GM18517 (cell line): ENCODE results near the gene GALNTL6.
"Not testable (repeated sequence)": the region's sequence is repeated elsewhere in the genome, so short reads cannot be mapped to it uniquely, and the experiment has no call there.

ENCODE experiments used
- ATAC-seq: cut with Tn5 transposase; IDR thresholded peaks from one replicate; pipeline ENCODE4 v1.9.1; 2021; ENCODE audit warnings: mild to moderate bottlenecking, moderate library complexity; ENCODE audit not compliant: unreplicated experiment

Gene GALNTL6

DNA sequence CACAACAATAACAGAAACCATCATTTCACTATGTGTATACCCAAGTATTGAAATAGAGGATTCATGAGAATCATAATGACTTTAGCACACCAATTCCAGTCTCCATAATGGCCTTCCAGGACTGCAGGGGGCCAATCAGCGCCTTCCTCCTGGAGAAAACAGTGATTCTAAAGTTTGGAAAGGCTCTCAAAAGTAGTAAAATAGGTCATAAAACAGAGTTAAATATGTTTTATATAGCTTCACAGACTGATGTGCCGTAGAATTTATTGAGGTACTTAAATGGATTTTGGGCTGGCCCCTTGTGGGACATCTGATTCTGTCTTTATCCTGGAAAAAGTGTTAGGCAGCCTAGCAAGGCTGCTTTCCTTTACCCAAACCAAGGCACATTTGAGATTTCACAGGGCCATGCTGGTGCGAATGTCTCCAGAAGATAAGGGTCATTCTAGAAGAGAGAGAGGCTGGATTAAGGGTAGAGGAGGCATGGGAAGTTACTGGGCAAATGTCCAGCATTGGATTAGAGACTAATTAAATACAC, 543.9 kb downstream of the GALNTL6 start:
- ATAC-seq, result no peak

DNA sequence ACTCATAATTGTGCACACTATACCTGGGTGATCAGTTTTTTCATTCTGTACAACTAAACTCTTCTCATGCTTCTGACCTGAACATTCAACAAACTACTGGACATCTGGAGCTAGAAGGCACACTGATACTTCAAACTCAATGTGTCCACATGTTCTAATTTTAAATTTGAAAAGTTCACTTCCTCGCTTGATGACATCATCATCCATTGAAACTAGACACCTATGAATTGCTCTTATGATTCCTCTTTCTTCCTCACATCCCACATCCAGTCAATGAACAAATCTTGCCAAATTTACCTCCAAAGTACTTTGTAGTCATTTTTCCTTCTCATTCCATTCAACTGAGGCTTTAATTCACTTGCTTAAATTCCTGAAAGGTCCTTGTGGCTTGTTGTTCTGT, 549.4 kb downstream of the GALNTL6 start:
- no peak for ATAC-seq

DNA sequence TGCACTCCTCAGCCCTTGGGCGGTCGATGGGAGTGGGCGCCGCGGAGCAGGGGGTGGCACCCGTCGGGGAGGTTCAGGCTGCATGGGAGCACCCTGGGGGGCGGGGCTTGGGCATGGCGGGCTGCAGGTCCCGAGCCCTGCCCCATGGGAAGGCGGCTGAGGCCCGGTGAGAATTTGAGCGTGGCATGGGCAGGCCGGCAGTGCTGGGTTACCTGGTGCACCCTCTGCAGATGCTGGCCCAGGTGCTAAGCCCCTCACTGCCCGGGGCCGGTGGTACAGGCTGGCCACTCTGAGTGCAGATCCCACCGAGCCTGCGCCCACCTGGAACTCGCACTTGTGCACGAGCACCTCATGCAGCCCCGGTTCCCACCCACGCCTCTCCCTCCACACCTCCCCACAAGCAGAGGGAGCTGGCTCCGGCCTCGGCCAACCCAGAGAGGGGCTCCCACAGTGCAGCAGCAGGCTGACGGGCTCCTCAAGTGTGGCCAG, 556.3 kb downstream of the GALNTL6 start:
- no peak for ATAC-seq

DNA sequence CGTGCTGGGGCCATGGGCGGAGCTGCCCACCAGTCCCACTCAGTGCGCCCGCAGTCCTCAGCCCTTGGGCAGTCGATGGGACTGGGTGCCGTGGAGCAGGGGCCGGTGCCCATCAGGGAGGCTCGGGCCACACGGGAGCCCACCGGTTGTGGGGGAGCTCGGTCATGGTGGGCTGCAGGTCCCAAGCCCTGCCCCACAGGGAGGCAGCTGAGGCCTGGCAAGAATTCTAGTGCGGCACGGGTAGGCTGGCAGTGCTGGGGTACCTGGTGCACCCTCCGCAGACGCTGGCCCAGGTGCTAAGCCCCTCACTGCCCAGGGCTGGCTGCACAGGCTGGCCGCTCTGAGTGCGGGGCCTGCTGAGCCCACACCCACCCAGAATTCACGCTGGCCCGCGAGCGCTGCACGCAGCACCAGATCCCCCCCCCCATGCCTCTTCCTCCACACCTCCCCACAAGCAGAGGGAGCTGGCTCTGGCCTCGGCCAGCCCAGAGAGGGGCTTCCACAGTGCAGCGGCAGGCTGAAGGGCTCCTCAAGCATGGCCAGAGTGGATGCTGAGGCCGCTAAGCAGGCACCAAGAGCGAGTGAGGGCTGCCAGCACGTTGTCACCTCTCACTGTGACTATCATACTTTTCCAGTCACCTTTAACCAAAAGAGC, 564.4 kb downstream of the GALNTL6 start:
- no peak for ATAC-seq

DNA sequence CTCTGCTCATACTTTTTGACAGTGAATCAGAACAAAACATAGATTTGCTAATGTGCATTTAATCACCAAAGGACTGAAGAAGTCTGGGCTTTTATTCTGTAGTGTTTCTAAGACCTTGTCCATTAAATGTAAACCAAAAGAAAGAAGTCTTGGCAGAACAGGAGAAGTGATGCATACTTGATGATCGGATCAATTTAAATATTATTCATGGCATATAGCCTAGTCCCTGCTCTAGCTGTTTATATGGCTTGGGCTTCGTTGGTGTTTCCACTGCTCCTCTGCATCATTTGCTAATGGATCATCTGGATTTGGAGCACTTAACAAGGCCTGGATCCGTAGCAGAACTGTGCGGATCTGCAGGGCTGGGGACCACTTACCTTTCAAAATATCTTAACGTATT, 566.6 kb downstream of the GALNTL6 start:
- no peak for ATAC-seq

DNA sequence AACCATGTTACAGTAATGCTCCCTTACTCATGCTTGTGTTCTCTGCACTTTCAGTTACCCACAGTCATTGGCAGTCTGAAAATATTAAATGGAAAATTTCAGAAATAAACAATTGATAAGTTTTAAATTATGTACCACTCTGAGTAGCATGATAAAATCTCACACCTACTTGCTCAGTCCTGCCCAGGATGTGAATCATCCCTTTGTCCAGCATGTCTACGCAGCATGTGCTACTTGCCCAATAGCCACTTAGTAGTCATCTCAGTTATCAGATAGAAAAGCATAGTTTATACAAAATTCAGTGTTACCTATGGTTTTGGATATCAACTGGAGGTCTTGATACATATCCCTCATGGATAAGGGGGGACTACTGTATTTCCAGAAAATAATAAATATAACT, 577.1 kb downstream of the GALNTL6 start:
- no peak for ATAC-seq

DNA sequence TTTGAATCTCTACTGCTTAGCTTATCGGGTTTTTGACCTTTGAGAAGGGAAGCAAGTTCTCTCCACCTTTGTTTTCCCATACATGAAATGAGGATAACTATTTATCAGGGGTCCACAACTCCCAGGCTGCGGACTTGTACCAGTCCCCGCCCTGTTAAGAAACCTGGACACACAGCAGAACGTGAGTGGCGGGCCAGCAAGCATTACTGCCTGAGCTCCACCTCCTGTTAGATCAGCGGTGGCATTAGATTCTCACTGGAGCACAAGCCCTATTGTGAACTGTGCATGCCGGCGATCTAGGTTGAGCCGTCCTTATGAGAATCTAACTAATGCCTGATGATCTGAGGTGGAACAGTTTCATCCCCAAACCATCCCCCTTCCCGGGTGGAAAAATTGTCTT, 579.5 kb downstream of the GALNTL6 start:
- no peak for ATAC-seq

DNA sequence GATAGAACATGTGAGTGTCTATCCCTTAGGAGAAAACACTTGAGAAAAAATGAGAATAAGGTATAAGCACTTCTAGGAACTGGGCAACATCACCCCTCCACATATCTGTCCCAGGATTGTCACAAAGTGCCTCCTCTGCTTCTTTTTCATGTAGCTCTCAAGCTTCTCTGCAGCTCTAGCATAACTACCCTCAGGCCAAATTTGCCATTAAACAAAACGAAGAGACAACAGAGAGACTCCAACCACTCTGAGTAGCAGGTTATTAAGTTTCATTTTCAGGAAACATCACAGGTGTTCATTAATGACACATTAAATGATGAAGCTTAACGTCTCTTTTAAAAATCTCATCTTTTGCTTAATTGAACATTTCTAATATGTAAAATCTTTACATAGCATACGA, 580.0 kb downstream of the GALNTL6 start:
- no peak for ATAC-seq

DNA sequence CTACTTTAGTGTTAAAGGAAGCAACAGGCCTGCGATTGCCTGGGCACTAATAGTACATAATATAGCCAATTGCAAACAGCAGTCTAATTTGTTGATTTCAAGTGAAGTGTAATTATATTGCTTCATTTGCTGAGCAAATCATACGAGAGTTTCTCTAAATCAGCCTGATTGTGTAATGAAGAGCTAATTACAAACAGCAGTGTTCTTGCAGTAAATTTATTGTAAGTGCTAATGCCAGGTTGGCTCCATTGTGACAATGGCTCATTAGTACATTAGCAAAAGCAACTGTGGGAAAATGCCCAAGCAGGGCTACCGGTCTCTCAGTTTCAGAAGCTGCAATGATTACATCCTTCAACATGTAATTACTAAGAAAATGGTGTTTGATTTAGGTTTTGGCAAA, 591.5 kb downstream of the GALNTL6 start:
- ATAC-seq, result no peak

DNA sequence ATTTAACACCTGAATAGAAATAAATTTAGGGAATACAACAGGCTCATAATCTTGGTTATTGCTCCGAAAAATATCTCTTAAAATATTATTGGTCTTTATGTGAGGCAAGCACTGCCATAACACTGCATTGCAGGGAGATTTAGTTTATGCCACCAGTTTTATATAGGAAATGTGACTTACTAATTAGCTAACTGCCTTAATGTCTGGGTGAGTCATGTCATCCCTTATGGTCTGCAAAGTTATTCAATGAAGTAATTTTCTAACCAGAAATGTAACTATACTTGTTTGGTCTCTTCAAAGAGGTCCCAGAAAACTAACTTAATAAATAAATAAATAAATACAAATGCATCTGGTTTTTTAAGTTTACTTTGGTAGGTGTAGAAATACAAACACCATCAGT, 597.2 kb downstream of the GALNTL6 start:
- no peak for ATAC-seq

DNA sequence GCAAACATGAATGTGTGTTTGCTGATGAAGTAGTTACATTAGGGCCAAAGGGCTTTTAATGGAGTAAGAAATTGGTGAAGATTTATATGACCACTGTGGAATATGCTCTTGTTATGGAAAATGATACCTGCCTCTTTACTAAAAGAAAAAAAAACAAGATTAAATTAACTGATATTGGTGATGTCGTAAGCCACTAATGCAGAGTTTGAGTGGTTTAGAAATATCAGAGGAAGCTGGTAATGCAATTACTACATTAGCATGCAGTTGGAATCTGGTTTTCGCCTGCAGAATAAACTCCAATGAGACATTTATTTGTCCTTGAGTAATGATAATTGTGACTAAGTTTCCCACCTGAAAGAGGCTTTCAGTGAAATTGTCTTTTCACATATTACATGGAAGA, 597.9 kb downstream of the GALNTL6 start:
- no peak for ATAC-seq

DNA sequence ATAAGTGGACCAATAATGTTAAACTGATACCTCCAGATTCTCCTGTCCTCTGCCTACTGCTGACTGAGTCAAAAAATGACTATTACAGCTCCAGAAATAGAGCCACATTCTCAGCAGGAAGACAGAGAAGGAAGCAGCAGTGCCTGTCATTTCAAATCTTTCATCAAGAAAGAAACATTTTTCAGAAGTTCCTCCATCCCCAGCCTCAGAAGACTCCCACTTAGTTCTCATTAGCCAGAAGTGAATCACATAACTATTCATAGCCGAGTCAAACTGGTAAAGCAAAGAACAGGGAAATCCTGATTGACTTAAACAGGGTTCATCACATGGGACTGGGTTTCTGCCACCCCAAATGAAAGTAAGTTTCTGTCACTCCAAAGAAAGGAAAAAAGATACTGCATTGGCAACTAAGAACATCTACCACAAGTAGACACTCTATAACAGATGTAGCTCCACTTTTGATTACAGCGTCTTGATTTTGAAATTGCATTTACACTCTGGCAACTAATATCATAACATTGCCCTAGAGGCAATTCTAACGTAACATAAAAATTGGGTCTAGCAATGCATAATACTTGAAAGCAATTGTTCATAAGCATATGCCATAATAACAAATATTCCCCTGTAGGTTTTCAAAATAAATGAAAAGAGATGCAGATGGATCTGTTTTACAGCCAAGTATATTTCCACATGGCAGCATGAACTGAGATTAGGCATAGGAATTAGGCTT, 599.8 kb downstream of the GALNTL6 start:
- ATAC-seq, result no peak

DNA sequence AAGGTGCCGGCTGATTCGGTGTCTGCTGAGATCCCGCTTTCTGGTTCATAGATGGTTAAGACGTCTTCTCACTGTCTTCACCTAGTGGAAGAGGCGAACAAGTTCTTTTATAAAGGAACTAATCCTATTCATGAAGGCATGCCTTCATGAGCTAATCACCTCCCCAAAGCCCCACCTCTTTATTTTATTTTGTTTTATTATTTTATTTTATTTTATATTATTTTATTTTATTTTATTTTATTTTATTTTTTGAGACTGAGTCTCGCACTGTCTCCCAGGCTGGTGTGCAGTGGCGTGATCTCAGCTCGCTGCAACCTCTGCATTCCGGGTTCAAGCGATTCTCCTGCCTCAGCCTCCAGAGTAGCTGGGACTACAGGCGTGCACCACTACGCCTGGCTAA, 615.8 kb downstream of the GALNTL6 start:
- not testable (repeated sequence) for ATAC-seq

DNA sequence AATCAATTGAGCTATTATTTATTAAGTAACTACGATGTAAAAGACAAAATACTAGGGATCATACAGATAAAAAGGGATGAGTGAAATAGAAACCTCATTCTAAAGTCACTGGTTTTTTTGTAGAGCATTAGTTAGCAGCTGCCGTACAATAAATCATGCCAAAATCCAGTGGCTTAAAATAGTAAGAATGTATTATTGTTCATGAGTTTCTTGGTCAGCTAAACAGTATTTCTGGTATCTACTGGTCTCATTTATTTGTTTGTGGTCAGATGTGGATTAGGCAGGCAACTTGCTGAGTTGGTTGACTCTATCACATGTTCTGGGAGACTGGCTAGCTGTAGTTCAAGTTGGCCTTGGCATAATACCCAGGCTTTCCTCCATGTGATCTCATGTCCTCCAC, 667.3 kb downstream of the GALNTL6 start:
- no peak for ATAC-seq

DNA sequence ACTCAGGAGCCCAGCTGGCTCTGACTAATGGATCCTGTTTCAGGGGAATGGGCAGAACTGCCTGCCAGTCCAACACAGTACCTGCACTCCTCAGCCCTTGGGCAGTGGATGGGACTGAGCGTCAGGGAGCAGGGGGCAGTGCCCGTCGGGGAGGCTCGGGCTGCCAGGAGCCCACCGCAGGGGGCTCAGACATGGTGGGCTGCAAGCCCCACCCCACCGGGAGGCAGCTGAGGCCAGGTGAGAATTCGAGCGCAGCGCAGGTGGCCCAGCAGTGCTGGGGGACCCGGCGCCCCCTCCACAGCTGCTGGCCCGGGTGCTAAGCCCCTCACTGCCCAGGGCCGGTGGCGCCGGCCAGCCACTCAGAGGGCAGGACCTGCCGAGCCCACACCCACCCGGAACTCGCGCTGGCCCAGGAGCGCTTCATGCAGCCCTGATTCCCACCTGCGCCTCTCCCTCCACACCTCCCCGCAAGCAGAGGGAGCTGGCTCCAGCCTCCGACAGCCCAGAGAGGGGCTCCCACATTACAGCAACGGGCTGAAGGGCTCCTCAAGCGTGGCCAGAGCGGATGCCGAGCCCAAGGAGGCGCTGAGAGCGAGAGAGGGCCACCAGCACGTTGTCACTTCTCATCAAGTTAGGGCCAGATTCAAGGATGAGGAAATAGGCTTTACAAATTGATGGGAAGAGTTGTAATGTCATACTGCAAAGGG, 668.8 kb downstream of the GALNTL6 start:
- no peak for ATAC-seq

DNA sequence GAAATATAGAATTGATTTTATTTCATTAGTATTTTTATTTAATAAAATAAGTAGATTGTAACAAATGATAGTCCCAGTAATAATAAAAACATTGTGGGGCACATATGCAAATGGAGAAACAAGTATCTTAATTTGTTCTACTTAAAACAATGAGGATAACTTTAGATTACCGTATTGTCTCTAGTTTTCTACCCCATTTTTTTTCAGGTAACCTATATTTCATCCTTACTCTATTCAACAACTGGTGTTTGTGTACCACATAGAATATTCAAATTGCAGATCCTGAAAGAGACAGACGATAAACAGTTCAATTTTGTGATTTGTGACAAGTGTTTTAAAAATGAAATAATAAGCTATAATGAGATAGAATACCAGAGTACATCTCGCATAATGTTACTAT, 671.8 kb downstream of the GALNTL6 start:
- no peak for ATAC-seq

DNA sequence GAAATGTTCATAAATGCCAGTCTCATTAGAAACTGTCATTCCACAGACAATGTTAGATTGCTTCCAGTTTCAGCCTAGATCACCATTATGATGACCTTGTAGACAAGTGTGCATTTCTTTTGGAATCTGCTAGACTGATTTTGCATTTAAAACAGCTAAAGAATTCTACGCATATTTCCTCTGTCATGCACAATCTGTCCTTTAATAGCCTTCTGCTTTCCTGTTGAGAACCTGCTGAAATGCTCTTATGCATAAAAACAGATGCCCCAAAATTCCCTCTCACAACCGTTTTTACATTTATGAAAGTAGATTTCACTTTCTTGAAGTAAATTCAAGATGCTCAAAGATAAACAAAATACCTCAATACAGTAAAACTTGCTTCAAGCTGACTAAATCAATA, 673.3 kb downstream of the GALNTL6 start:
- ATAC-seq, result no peak

DNA sequence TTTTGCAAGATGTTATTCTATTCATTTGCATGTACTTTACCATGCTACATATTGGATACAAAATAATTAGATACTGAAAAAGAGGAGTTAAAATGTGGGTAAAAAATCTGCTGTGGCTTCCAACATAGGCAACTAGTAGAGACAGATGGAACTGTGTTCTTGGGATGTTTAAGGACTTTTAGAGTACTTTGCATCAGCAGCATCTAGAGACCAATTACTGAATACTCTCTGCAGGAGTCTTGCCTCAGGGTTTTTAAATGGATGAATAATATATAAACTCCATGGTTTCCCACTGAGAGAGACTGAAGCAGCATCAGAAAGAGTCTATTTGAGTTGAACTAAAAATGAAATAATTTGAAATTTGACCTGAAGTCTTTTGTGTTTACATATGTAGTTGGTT, 676.7 kb downstream of the GALNTL6 start:
- no peak for ATAC-seq

DNA sequence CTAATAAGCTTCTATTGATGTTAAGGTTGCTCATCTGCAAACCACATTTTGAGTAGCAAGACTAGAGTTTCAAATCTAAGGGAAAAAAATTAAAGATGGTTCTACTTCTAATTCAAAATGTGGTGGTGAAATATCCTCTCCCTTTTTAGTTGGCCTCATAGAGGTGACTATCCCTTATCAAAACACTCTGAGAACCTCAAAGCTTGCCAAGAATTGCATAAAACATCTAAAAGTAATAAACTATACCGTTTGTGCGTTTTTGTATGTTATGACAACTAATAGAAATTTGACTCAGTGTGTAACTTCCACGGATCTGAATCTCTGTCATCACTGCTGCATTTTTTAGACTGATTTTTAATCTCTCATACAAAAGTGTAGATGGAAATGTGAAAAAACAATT, 682.6 kb downstream of the GALNTL6 start:
- ATAC-seq, result no peak

DNA sequence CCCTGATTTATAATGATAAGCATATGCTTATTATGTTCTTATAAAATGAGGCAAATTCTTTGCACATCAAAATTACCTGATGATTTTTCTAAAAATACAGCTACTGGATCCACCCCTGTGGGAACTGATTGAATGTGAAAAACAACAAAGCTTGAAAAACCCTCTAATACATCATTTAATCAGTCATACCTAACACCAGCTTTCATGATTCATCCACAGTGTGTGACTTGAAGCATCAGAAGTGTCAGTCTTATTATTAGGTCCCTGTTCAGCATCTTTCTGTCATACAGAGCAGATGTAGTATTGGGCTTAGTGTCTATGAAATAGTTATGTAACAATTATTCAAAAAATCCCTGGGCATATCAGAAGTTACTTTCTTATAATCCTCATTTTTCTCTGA, 684.1 kb downstream of the GALNTL6 start:
- no peak for ATAC-seq

DNA sequence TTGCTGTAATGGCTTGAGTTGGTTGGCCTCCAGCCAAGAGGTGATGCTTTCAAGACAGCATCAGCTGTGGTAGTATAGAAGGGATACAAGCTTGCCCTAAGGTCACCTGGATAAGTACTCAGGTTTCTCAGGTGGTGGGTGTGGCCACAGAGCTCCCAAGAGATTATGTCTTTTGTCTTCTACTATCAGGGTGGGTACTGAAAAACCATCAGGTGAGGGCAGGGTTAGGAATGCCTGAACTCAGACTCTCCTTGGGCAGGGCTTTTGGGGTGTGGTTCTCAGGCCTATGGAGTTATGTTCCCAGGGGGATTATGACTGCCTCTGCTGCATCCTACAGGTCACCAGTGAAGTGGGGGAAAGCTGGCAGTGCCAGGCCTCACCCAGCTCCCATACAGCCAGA, 700.8 kb downstream of the GALNTL6 start:
- no peak for ATAC-seq

DNA sequence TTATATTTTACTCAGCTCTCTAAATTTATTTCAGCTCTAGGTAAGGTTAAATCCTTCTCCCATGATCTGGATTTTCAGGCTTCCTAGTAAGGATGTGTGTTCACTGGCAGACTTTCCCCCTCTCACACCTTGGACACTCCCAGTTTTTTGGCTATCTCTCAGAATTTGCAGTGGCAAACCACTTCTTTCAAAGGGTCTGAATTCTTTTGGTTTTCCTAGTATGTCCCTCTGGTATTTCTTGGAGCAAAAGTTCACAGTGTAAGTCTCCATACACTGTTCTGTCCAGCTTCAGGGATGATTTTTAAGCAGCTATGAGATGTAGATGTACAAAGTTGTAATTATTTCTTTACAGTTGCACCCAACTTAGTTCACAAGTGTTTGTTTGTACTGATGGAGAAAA, 701.6 kb downstream of the GALNTL6 start:
- ATAC-seq, result no peak
